DMS53 (cell line): ENCODE results near the gene CXCR6.

Experiments used
- DNase-seq: peaks from one replicate; lab custom pipeline; 2025; lab: John Stamatoyannopoulos, UW

Gene CXCR6

DNA sequence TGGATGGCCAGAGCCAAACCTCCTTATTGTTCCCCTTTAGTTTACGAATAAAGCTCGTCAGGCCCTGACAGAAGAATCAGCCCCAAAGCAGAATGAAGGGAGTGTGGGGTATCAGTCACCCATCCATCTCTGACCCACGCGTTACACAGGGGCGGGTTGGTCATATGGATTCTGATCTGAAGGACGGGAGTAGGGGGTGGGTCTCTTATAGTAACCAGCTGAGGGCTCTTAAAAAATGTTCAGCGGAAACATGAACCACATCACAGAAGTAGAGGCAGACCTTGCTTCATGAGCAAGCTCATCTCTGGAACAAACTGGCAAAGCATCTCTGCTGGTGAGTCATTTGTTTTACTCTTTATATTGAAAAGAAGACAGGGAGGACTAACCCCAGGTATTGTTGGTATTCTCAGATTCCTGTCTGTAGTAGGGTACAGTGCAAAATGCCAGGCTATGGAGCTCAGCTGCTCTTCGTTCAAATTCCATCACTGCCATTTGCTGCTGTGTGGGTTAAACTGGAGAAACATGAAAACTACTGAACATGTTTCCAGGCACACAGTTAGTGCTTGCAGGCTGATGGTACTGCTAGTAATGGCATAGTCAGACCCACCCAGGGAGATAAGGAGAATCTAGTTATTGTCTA lies at the start of gene CXCR6:
CXCR6 (plus strand) TSS at position 258 of the 640 bp plus-strand sequence. CDS start 3,018 bp downstream, outside the sequence.
- no peak for DNase-seq

DNA sequence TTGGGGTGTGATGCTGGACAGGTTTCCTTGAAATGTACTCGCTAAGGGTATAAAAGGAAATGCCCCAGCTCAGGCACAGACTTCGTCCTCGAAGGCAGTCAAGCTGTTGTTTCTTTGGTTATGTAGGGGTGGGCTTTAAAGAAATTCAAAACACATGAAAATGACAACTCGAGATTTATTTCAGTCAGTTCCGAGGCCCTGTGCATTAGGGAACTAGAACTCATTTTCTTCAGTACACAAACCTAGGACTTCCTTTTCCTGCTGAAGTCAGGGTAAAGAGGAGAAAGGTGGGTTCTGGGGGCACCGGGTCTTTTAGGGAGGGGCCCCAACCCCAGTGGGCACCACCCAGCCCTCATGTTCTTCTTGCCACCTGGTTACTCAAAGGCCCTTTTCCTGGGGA lies 49.2 kb upstream of the CXCR6 start:
- DNase-seq, result no peak

DNA sequence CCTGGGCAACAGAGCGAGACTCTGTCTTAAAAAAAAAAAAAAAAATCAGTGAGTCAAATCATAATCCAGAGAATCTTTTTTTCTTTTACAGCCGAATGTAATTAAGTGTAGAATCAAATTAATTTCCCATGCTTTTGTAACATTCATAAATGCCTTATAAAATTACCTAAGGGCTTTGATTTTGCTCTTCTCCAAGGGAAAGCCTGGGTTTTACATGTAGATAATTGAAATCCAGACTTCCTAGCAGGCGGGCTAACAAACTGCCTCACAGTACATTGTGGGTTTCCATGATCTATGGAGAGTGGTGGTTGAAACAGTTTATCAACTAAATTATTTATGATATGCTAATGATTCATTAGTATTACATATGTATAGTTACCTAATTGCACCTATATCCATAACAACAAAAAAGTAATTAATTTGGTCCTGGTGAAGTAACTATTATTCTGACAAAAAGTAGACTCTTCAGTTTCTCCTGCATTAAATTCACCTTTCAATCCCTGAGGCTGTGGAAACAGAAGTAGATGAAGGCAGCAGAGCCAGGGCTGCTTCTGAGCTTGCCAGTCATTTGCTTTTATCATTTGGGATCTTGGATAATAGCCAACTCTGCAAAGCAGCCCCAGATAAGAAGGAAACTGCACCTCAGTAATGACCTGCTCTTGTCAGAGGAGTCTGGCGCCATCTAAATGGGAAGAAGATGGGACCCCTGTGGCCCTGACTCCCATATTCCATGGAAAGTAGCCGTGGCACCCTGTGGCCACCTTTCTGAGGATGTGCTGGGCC lies 47.4 kb upstream of the CXCR6 start:
- no peak for DNase-seq

DNA sequence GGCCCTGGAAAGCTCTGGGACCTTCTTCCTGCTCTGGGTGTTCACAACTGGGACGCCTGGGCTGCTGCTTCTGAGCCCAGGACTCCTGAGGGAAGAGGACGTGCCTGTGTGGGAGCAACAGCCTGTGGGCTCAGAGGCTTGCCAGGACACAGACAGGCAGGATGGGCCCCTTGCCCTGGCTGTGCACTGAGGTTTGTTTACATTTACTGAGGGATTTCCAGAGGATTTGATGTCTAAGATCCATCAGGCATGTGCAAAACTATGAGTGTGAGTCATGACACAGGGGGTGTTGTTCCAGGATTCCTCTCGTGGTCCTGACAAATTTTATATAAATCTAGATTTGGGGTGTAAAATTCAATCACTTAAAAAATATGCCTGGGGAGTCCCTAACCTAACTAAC lies 46.3 kb upstream of the CXCR6 start:
- no peak for DNase-seq

DNA sequence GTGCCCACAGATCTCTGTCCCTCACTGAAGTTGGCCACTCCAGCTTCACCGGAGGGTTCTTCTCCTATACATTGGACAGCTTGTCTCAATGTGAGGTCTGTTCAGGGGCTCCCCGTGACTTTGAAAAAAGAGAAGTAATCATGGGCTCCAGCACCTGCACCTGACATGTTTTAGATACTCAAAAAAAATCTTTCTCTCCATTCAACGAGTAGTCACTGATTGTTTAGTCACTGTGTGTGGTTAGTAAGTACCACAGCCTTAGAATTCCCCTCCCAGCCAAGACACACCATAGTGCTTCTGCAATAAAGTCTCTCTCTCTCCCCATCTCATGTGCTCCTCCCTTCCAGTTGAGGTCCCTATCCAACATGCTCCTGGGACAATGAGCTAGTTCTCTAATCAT lies 38.3 kb upstream of the CXCR6 start:
- no peak for DNase-seq

DNA sequence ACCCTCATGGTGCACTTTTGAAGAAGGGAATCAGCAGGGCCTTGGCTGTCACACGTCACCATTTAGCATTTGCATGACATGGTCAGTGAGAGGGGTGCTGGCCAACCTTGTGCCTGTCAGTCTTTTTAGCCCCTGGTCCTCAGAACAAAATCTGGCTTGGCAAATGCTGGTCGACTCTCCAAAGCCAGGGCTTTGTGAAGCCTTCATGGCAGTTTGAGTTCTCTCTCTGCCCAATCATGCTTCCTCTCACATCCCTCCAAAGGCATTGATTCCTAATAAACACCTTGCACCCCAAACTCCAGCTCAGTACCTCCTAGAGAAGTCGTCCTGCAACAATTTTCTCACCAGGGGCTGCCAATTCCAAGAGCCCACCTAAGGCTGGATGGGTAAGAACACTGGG lies 37.5 kb upstream of the CXCR6 start:
- no peak for DNase-seq

DNA sequence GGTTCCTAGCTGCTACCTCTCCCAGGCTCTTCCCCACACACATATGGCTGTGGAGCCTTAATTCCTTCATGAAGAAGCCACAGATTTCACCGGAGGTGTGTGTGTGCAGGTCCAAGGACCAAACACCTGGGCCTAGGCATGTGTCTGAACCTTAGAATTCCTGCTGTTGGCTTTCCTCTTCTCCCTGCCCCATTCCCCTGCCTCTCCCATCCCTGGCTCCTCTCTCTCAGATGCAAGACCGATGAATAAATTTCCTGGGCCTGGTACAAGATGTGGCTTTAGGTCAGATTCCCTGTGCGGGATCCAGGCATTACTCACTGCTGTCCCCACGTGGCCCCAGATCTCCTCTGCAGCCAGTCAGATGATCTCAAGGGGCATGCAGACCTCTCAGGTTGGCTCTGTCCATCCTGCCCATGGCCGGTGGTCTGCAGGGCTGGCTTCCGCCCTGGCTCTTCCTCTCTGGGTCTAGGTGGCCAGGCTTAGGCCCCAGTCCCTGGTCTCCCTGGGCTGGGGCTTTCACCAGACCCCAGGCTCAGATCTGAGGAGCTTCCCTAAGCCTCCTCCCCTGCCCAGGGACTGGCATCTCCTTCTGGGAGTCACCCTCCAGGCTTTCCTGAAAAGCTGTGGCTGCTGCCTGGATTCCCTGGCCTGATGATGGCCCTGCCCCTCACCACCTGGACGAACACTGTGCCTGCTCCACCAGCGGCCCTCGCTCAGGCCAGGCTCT lies 36.4 kb upstream of the CXCR6 start:
- peak; percentile 4 for DNase-seq

DNA sequence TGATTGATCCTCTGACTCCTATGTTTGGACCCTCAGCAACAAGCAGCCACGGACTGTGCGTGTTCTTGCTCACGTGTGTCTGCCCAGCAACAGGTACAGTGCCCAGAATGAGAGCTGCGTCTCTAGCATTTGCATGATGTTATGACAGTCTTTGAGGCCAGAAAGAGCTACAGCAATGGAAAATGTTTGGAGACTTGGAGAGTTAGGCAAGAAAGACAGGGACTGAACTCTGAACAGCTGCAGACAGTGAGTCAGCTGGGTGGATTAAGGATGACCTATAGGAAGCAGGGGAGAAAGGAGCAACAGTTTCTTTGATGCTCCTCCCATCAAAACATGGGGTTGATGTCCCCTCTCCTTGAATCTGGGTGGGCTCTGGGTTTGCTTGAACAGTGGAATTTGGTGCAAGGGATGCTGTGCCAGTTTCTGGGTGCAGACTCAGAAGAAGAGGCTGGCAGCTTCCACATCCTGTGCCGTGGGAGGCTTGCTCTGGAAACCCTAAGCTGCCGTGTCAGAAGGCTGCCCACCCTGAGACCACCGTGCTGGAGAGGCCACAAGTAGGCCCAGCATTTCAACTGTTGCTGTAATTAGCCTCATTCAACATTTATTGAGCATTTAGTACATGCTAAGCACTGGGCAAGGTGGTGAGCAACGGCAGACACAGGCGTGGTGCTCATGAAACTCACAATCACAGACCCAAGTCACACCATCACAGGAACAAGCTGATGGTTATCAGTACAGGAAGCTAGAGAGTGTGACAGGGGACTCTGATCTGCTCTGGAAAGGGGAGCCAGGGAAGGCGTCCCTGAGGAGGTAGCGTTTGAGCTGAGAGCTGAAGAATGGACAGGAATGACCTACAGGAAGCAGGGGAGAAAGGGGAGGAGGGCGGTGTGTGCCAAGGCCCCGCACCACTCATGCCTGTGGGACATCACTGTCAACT lies 35.2 kb upstream of the CXCR6 start:
- DNase-seq, result no peak

DNA sequence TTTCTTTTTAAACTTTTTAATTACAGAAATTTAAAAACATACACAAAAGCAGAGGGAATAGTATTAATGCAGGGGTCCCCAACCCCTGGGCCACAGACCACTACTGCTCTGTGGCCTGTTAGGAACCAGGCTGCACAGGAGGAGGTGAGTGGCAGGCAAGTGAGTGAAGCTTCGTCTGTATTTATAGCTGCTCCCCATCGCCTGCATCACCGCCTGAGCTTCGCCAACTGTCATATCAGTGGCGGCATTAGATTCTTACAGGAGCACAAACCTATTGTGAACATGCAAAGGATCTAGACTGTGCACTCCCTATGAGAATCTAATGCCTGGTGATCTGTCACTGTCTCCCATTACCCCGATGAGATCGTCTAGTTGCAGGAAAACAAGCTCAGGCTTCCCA lies 34.5 kb upstream of the CXCR6 start:
- DNase-seq, result no peak

DNA sequence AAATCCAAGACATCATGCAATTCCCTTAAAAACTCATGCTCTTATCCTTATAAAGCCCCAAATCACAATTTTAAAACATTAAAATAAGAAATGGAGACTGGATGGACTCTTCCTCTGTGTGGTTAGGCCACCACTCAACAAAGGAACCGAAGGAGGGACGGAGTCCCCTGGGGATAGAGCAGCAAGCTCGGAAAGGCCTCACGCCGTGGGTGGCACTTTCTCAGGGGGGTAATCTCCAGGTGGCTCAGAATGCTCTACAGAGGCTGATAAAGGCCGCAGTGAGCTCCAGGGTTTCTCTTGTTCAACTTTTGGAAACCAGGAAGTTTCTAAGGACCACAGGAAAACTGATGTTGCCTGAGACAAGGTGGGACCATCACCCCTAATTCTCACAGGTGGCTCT lies 33.7 kb upstream of the CXCR6 start:
- no peak for DNase-seq

DNA sequence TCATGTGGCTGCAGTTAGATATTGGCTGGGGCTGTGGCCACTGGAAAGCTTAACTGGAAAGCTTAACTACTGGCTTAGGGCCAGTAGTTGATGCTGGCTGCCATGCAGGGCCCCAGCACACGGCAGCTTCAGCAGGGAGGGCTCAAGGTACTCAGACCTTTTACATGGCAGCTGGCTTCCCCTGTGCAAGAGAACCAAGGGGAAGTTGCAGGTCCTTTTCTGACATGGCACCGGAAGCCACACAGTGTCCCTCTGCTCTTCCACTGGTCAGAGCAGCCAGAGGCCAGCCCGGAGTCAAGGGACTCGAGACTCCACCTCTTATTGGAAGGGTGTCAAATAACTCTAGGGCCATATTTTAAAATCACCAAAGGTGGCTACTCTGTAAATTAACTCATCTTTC lies 32.4 kb upstream of the CXCR6 start:
- DNase-seq, result no peak

DNA sequence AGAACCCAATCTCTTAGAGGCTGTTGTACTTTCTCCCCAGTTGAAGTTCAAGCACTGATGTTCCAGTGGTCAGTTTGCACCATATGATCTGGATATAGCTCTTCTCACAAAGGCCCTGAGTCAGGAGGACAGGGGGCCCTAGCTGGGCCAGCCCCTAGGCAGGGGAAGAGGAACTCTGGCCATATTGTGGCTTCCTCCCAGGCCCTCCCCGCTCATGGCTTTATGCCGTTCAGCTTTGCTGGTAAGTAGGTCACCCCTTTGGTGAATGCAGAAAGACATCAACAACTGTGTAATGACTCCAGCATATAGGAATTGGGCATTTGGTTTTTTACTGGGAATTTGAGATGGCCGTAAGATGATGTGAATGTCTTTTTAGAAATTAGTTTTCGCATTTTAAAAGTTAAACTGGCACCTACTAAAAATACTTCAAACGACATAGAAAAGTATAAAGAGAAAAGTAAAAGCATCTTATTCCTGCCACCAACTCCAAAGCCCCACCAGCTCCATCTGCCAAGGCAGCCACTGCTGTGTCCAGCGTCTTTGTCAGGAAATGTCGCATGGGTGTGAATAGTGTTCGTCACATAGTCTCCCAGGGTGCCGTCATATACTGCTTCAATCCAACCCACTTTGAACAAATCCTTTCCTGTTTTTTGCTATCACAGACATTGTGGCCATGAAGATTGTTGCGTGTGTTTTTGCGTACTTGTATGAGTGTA lies 31.6 kb upstream of the CXCR6 start:
- DNase-seq, result no peak

DNA sequence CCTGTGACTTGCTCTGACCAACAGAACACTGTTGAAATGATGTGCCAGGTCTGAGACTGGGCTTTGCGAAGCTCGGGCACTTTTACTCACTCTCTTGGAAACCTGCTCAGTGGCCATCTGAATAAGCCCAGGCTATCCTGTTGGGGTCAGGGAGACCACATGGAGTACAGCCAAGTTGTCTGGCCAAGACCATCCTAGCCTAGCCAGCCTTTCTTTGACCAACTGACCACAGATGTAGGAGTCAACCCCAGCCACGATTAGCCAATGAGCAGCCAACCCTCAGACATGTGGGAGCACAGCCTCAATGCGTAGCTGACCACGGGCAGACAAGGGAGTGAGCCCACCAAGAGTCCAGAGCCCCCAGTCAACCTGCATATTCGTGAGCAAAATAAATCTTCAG lies 30.8 kb upstream of the CXCR6 start:
- DNase-seq, result no peak

DNA sequence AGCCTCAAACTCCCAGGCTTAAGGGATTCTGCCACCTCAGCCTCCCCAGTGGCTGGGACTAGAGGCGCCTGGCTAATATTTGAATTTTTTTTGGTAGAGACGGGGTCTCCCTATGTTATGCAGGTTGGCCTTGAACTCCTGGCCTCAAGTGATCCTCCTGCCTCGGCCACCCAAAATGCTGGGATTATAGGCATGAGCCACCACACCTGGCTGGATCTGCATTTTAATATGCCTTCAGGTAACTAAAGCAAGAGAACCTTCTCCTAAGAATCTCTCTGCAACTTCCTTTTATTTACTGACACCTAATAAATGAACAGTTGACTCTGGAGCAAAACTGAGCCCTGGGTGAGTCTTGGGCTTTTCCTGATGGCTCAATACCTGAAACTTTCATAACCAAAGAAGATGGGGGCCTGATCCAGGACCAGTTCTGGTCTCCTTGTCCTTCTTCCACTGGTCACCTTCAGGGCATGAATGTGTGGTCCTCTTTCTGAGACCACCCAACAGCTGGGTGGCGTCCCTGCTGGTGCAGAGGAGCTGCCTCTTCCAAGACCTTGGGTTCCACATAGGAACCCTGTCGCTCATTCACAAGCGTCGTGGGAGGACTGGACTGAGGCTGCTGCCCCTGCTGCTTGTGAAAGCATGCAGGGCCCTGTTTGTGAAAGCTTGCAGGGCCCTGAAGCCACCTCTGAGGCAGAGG lies 28.8 kb upstream of the CXCR6 start:
- DNase-seq, result no peak

DNA sequence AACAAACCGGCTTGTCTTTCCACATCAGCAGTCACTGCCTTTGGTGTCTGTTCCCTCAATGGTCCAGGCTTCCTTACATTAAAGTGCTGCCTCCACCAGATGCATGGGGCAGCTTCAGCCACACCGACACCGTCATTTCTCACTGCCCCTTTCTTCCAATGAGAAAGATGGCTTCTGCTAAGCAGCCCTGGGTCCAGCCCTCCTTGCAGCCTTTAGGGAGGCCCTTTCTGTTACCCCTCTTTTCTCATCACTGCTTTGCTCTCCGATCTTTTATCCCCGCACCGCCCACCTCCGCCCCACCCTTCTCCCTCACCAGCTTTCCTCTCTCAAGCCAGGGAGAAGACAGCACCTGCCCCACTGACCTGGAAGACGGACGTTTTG lies 28.2 kb upstream of the CXCR6 start:
- DNase-seq, result no peak

DNA sequence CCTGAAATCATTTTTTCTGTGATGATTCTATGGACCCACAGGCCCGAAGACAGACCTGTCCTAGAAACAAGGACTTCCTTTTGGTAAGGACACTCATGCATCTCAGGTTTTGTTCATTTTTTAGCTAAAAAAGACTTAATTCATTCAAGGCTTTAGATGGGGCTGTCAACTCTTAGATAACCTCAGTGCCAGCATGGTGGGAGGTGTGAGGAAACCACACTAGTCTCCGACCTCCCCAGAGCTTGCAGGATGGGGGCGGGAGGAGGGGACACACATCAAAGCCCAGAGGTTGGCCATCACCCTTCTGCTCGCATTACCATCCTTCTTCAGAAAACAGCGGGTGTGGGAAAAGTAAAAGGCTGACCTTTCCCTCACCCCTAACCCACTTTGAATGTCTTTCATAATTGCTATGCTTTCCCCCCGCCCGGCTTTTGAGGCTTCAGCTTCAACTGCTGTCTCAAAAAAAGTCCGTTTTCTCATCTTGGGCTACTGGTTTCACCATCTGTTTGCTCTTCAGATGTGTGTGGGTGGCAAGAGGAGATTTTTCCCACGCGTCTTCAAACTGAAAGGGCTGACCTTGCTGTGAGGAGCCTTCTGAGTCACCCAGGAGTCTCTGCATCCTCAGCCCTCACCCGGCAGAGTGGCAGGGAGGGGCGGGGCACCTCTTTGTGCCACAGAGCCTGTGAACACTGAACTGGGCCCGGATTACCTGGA lies 27.6 kb upstream of the CXCR6 start:
- DNase-seq, result no peak

DNA sequence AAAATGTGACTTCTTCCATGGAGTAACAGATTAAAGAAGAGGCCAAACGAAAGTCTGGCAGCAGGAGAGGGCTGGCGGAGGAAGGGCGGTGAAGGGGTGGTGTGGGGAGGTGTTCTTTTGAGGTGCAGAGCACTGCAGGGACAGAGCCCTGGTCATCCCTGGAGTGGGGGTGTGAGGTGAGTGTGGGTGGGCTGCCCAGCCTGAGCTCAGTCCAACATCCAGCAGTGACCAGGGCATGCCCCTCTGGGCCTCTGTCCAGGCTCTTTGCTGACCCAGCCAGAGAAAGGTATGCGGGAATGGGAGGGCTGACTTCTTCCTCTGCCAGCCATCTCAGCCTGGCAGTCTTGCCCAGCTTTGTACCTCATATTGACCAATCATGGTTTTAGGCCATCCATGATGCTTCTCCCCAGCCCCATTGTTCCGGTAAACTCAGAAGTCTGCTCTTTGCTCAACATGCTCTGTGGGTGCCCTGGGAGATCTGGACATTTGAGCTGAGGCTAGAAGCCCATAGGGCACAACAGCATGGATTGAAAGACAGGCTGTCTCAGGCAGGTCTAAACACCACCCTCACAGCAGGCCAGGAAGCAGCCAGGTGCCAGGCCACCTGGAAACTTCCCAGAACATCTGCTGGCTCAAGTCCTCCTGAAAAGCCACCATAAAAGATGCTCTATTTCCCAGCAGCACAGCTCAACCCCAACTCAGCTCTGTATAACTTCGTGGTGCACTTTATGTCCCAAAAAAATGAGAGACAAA lies 25.9 kb upstream of the CXCR6 start:
- DNase-seq, result peak; percentile 15

DNA sequence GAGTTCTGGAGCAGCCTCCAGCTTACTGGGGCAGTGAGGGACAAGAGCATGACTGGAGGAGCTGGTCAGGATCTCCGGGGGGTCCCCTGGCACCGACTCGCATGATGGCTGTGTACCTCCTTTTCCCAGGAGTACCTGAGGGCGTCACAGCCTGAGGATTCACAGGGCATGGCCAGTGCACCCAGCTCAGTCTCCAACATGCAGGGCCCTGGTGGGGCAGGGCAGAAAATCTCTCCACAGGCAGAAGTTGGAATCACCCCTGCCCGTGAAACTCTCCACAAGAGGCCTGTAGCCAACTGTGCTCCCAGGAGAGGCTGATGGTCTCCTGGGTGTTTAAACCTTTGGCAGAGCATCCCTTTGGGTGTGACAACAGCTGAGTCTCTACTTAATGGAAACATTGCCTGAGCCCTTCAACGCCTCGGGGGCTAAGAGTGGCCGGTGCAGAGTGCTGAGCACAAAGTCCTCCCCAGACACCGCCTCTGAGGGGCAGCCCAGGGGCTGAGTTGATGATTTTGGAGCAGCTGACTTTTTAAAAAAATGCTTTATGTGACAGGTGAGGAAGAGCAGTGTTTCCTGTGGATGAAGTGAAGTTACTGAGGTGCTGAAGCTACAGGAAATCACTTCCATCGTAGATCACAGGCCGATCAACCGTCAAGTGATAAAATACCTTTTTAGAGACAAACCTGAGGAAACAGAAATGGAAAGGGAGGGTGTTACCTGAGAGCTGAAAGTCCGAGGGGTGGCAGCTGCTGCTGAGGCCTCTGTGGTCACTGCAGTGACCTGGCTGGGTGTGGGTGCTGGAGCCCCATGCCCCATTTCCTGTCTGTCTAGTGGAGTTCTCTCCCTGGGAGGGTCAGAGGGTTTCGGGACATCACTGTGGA lies 21.9 kb upstream of the CXCR6 start:
- DNase-seq, result no peak

DNA sequence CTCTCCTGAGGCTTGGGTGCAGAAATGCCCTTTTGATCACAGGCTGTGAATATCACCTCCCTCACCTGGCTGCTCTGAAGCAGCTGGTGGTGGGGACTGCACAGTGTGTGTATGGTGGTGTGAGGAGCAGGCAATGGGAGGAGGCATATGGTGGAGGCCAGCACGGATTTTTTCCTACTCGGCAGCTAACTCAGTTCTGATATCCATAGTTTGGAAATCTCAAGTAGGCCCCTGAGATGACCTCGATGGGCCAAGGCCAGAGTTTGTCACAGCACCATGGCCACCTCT lies 21.3 kb upstream of the CXCR6 start:
- no peak for DNase-seq
